Upper lobe of left lung (tissue), 4 donors: ENCODE results near the gene PRKG1.

Experiments used
- CTCF ChIP-seq, 6 experiments: fragments of 450-650 bp in 4 of 6; fragments of 200-600 bp in 2 of 6; sonication (generic) in 2 of 6; IDR thresholded peaks; one replicate each; pipeline ENCODE4 v1.5.1; 2016 to 2019; ENCODE audit warnings: antibody characterized with exemption in 6 of 6
- EP300 ChIP-seq, 4 donors: sonication (generic); formaldehyde crosslinking; IDR thresholded peaks; one replicate each; pipeline ENCODE4 v1.5.1; 2017; ENCODE audit warnings: antibody characterized with exemption in 4 of 4, control low read depth in 2 of 4
- POLR2A ChIP-seq, 4 donors: fragments of 450-650 bp; IDR thresholded peaks; one replicate each; pipeline ENCODE4 v1.5.1; 2016 to 2017; ENCODE audit warnings: antibody characterized with exemption in 4 of 4, mild to moderate bottlenecking in 2 of 4
- POLR2AphosphoS5 ChIP-seq, 2 donors: sonication (generic); formaldehyde crosslinking; IDR thresholded peaks; one replicate each; pipeline ENCODE4 v1.5.1; 2017; ENCODE audit warnings: antibody characterized with exemption in 2 of 2

DNA sequence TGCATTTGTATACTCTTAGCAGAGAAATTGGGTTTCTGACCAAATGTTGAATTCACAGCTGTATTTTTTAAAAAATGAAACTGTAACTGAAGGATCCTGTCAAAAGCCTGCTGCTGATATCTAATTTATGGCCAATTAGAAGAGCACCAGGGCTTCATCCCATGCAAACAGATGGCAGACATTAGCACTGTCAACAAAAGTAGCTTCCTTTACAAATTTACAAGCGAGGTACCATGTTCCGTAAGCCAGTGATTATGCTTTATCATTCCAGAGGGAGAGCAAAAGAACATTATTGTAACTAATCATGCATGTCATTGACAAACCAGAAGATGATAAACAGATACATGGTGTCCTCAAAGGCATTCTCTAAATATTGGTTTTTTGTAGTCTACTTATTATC is 1062.6 kb downstream of the PRKG1 start:
- TF ChIP-seq CTCF (IDR thresholded peaks at IDR 0.05) (no peak), EP300 (IDR thresholded peaks at IDR 0.05) (no peak), POLR2A (IDR thresholded peaks at IDR 0.05) (no peak), POLR2AphosphoS5 (IDR thresholded peaks at IDR 0.05) (no peak)
